ENCODE measurements around the gene LAMB4.

- no peak for TF ChIP-seq CTCF (IDR thresholded peaks at IDR 0.05)
- no peak for TF ChIP-seq EZH2 (IDR thresholded peaks at IDR 0.05; ENCODE audit: borderline replicate concordance, insufficient read depth, low read depth, low read length, poor library complexity, severe bottlenecking)
Observed at GRCh38 chr7:108078211-108078673, 51.9 kb downstream of the LAMB4 start.
